ENCODE results near the gene ODAM.
"Not testable (repeated sequence)": the region's sequence is repeated elsewhere in the genome, so short reads cannot be mapped to it uniquely, and the experiment has no call there.

Gene ODAM

DNA sequence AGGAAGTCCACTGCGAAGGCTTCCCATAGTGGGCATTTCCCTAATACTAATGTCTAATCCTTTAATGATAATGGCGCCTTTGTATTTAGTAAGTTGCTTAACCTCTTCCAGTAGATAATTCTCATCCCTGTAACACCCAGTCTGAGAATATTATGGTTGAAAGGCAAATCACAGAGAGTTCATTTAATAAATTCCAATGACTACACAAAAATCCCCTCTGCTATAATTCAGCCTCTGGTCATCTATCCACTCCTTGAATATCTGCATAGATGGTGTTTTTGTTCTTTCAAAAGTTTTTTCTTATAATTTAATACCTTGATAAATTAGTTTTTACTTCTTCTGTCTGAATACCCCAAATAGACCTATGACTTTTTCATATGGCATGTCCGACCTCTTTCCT, 25.9 kb downstream of the ODAM start:
- not testable (repeated sequence) for DNase-seq (ENCODE audit: extremely low read depth in 1 of 2, low read depth in 1 of 2)

DNA sequence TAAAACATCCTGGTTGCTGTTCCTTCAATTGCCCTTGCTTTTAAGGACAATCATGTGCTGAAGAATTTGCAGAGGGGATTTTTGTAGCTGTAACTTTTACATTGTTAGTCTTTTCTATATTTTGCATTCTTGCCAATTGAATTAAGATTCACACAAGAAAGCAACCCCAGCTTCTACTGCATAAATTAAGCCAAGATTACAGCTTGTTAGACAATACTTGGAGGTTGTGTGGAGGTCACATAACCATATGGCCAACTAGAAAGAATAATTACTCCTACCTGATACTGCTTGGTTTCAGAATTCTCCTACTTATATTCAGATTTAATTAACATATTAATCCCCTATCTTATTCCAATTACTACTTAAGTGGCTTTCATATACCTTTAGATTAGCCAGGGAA, 26.3 kb downstream of the ODAM start:
- not testable (repeated sequence) for DNase-seq (ENCODE audit: extremely low read depth in 1 of 2, low read depth in 1 of 2)

GRCh38 chr4:70225824-70226223, 30.3 kb downstream of the ODAM start, which contains the start of gene FDCSP:
Gene FDCSP, plus strand, starts transcription at chr4:70226124. Its CDS starts 5,071 bp downstream, at chr4:70231195.
- DNase-seq (ENCODE audit: extremely low read depth in 1 of 2, low read depth in 1 of 2) = no peak

DNA sequence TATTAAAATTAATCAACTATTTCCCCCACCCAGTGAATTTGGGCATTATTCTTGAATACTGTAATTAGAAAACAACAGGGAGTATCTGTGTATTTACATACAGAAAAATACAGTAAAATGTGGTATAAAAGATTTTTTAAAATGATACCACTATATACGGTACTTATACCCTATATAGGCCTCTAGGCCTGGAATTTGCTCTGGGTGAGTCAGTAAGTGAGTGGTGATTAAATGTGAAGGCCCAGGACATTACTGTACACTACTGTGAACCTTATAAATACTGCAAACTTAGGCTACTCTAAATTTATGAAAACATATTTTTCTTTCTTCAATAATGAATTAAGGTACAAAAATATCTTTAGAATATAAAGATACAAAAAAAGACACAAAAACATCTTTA, 40.6 kb downstream of the ODAM start:
- DNase-seq (ENCODE audit: extremely low read depth in 1 of 2, low read depth in 1 of 2) = no peak

GRCh38 chr4:70239131-70239883, 43.8 kb downstream of the ODAM start:
- DNase-seq (ENCODE audit: extremely low read depth in 1 of 2, low read depth in 1 of 2) = no peak

- no peak for DNase-seq (ENCODE audit: extremely low read depth in 1 of 2, low read depth in 1 of 2)
Observed at GRCh38 chr4:70239884-70240591, 44.5 kb downstream of the ODAM start.

GRCh38 chr4:70242297-70242696, 46.8 kb downstream of the ODAM start, which contains the start of gene CSN3:
Gene CSN3, plus strand, starts transcription at chr4:70242597. Its CDS starts 2,223 bp downstream, at chr4:70244820.
- DNase-seq (ENCODE audit: extremely low read depth in 1 of 2, low read depth in 1 of 2) = not testable (repeated sequence)

DNA sequence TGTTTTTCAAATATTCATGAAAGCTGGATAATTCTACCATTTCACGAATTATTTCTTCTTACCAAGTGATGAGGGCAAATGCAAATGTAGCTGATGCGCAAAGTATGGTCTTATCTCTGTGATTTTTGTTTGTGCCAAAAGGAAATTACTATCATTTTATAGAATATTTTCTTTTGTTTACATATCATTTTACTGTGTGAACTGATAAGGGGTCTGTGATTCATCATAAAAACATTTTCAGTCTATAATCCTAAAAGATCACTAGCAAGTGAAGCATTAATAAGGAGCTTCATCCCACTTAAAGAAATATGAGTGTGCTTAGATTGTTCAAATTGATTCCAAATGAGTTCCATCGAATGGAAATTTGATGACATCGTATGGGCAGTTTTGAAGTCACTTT, 47.6 kb downstream of the ODAM start:
- no peak for DNase-seq (ENCODE audit: extremely low read depth in 1 of 2, low read depth in 1 of 2)

DNA sequence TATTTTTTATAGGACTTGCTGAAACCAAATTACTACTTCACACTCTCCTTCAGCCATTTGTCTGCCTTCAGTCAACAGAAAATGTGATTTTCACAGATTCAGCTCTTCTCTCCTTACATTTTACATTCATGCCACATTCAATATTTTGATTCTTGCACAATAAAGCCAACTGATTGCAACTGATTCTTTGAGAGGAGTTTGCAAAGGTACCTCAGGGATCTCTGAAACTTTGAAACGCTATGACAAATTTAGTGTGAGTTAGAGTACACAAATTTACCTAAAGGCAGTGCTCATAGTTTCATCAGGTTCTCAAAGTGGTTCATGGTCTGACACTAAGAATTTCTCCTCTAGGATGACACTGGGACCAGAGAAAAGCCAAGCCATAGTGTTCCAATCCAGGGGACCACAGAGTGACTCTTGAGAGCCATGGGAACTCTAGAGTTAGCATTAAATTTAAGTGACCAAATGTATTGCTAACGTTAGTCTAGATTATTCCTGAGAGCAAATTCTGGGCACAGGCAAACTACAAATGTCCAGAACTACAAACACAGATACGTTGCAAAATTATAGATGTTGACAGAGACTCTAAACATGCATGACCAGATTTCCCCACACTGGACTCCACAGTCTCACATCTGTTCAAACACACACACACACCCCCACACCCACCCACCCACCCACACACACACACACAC, 55.9 kb downstream of the ODAM start:
- no peak for DNase-seq (ENCODE audit: extremely low read depth in 1 of 2, low read depth in 1 of 2)

GRCh38 chr4:70251945-70252277, 56.4 kb downstream of the ODAM start:
- no peak for DNase-seq (ENCODE audit: extremely low read depth in 1 of 2, low read depth in 1 of 2)
